HUES64 (cell line): ENCODE data around the gene HSD3B7.
"Not testable (repeated sequence)": the region's sequence is repeated elsewhere in the genome, so short reads cannot be mapped to it uniquely, and the experiment has no call there.

ENCODE experiments used
- H3K27ac ChIP-seq: 2 replicates; pipeline ENCODE4 v1.7.0; 2013; ENCODE audit warnings: low read depth, low read length, inconsistent platforms
- H3K27me3 ChIP-seq: 2 replicates; pipeline ENCODE4 v1.6.1; 2013; ENCODE audit warnings: mild to moderate bottlenecking, low read length; ENCODE audit not compliant: insufficient read depth
- H3K36me3 ChIP-seq: 2 replicates; pipeline ENCODE4 v1.6.1; 2013; ENCODE audit warnings: mild to moderate bottlenecking, low read length; ENCODE audit not compliant: insufficient read depth
- H3K4me1 ChIP-seq: 2 replicates; pipeline ENCODE4 v1.6.1; 2013; ENCODE audit warnings: mild to moderate bottlenecking, low read length, moderate library complexity; ENCODE audit not compliant: insufficient read depth
- H3K4me3 ChIP-seq: 2 replicates; pipeline ENCODE4 v1.5.1; 2013; ENCODE audit warnings: mild to moderate bottlenecking, low read length, moderate library complexity
- H3K9ac ChIP-seq: 2 replicates; pipeline ENCODE4 v1.6.1; 2013; ENCODE audit warnings: mild to moderate bottlenecking, low read depth, low read length
- H3K9me3 ChIP-seq: 2 replicates; pipeline ENCODE4 v1.6.1; 2013; ENCODE audit warnings: low read depth, low read length; ENCODE audit not compliant: insufficient read depth
- WGBS: fragments of 150-250, 120-280 bp; methylation state at CpG from one replicate; pipeline ENCODE4 v1.1.7; 2013; ENCODE audit warnings: missing lambda C conversion rate; 5-methylcytosine and 5-hydroxymethylcytosine counted together

The HSD3B7 gene

DNA sequence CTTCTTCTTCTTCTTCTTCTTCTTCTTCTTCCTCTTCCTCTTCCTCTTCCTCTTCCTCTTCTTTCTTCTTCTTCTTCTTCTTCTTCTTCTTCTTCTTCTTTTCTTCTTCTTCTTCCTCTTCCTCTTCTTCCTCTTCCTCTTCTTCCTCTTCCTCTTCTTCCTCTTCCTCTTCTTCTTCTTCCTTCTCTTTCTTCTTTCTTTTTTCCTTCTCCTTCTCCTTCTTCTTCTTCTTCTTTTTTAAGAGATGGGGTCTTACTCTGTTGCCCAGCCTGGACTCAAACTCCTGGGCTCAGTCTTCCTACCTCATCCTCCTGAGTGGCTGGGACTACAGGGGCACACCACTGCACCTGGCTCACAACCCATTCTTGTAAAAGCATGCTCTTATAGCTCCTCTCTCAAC, 28.3 kb downstream of the HSD3B7 start:
- not testable (repeated sequence) for H3K36me3 ChIP-seq, H3K4me3 ChIP-seq, H3K9ac ChIP-seq, H3K27ac ChIP-seq, H3K4me1 ChIP-seq, H3K9me3 ChIP-seq
- peaks cover 14% of the 10 kb centered on the region for H3K27me3 ChIP-seq

DNA sequence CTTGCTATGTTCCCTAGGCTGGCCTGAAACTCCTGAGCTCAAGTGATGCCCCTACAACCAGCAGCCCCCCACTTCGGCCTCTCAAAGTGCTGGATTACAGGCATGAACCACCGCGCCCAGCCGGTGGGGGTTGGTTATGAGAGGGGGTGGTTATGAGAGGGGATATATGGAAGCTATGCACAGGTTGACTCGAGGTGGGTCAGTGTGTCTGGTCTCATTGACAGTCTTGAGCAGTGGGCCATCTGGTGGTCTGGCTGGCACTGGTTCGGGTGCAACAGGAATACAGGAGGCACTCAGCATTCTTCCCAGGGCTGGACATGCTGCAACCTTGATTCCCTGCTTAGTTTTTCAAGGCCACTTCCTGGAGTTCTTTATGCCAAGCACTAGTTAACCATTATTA, 31.0 kb downstream of the HSD3B7 start:
- H3K27me3 ChIP-seq, result peaks cover 13% of the 10 kb centered on the region
- H3K27ac ChIP-seq, result no peak overlapping the region
- no peak overlapping the region for H3K4me3 ChIP-seq
- H3K36me3 ChIP-seq, result no peaks in the 10 kb centered on the region
- no peaks in the 10 kb centered on the region for H3K9me3 ChIP-seq
- H3K4me1 ChIP-seq, result no peaks in the 10 kb centered on the region
- WGBS, result 80% methylated on average over 6 of the region's 6 CpGs
- no peak overlapping the region for H3K9ac ChIP-seq

DNA sequence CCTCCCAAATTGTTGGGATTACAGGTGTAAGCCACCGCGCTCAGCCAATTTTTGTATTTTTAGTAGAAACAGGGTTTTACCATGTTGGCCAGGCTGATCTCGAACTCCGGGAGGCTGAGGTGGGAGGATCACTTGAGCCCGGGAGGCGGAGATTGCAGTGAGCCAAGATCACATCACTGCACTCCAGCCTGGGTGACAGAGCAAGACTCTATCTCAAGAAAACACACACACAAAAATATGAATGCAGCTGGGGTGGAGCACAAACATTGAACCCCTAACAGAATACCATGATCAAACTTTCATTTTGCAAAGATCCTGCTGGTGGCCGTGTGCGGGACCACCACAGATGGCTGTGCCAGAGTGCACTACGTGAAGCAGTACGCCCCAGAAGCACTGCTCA, 32.7 kb downstream of the HSD3B7 start:
- H3K4me1 ChIP-seq, H3K4me3 ChIP-seq, H3K27me3 ChIP-seq, H3K27ac ChIP-seq, H3K9ac ChIP-seq, H3K36me3 ChIP-seq, H3K9me3 ChIP-seq: not testable (repeated sequence)
- 93% methylated on average over 9 of the region's 10 CpGs for WGBS

DNA sequence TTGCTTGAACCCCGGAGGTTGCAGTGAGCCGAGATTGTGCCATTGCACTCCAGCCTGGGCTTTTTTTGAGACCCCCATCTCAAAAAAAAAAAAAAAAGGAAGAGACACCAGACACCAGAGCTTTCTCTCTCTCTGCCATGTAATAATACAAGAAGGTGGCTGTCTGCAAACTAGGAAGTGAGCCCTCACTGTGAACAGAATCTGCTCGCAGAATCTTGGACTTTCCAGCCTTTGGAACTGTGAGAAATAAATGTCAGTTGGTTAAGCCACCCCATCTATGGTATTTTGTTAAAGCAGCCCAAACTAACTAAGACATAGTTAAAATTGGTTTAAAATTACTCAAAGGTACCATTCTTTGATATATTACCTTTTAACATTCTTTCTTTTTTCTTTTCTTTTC, 35.5 kb downstream of the HSD3B7 start:
- H3K36me3 ChIP-seq, result no peaks in the 10 kb centered on the region
- 94% methylated on average over 3 of the region's 3 CpGs for WGBS
- H3K9ac ChIP-seq, result no peak overlapping the region
- no peaks in the 10 kb centered on the region for H3K4me1 ChIP-seq
- H3K4me3 ChIP-seq, result no peak overlapping the region
- no peaks in the 10 kb centered on the region for H3K9me3 ChIP-seq
- no peaks in the 10 kb centered on the region for H3K27me3 ChIP-seq
- H3K27ac ChIP-seq, result no peak overlapping the region

DNA sequence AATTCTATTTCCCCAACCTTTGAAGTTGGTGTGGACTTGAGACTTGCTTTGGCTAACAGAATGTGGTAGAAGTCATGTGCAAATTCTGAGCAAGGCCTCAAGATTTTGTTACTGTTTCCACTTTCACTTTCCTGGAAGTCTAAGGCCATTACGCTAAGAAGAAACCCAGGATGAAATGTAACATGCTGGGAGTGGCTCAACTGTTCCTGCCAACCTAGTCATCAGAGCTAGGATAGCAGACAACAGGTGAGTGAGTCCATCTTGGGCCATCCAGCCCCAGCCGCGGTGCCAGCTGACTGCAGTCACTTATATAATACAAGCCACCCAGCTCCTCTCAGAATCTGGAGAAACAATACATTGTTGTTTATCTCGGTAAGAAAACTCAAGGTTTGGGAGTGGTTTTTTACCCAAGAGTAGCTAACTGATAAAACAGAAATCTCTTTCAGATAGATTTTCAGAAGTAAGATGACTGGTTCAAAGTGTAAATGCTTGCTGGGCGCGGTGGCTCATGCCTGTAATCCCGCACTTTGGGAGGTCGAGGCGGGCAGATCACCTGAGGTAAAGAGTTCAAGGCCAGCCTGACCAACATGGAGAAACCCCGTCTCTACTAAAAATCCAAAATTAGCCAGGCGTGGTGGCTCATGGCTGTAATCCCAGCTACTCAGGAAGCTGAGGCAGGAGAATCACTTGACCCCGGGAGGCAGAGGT, 37.7 kb downstream of the HSD3B7 start:
- Histone ChIP-seq H3K9me3 (no peaks in the 10 kb centered on the region), H3K4me1 (no peaks in the 10 kb centered on the region), H3K9ac (no peak overlapping the region), H3K36me3 (no peaks in the 10 kb centered on the region), H3K4me3 (no peak overlapping the region), H3K27me3 (no peaks in the 10 kb centered on the region), H3K27ac (no peak overlapping the region)
- WGBS, result 88% methylated on average over 12 of the region's 12 CpGs

DNA sequence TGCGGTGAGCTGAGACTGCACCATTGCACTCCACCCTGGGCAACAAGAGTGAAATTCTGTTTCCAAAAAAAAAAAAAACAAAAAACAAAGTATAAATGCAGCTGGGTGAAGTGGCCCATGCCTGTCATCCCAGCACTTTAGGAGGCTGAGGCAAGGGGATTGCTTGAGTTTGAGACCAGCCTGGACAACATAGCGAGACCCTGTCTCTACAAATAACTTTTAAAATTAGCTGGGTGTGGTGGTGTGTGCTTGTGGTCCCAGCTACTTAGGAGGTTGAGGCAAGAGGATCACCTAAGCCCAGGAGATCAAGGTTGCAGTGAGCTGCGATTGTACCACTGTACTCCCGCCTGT, 38.2 kb downstream of the HSD3B7 start:
- Histone ChIP-seq H3K4me1 (no peaks in the 10 kb centered on the region), H3K9me3 (no peaks in the 10 kb centered on the region), H3K36me3 (no peaks in the 10 kb centered on the region), H3K27ac (no peak overlapping the region), H3K27me3 (no peaks in the 10 kb centered on the region), H3K4me3 (no peak overlapping the region), H3K9ac (no peak overlapping the region)
- WGBS, result 93% methylated on average over 2 of the region's 4 CpGs

DNA sequence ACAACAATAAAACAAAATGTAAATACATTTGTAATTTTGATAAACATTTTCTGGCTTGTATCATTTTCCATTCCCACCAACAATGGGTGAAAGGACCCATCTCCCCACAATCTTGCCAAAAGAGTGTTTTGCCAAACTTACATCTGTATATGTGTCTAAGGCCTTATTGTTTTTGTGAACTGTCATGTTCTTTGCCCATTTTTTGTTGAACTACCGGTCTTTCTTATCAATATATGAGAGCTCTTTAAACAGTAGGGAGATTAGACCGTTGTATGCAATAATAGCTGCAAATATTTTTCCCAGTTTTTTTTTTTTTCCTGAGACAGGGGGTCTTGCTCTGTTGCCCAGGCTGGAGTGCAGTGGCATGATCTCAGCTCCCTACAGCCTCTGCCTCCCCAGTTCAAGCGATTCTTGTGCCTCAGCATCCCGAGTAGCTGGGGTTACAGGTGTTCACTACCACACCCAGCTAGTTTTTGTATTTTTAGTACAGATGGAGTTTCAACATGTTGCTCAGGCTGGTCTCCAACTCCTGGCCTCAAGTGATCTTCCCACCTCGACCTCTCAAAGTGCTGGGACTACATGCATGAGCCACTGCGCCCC, 38.7 kb downstream of the HSD3B7 start:
- WGBS, result 81% methylated on average over 5 of the region's 6 CpGs
- Histone ChIP-seq H3K27ac (no peak overlapping the region), H3K27me3 (no peaks in the 10 kb centered on the region), H3K9me3 (no peaks in the 10 kb centered on the region), H3K4me1 (no peaks in the 10 kb centered on the region), H3K9ac (no peak overlapping the region), H3K36me3 (no peaks in the 10 kb centered on the region), H3K4me3 (no peak overlapping the region)

DNA sequence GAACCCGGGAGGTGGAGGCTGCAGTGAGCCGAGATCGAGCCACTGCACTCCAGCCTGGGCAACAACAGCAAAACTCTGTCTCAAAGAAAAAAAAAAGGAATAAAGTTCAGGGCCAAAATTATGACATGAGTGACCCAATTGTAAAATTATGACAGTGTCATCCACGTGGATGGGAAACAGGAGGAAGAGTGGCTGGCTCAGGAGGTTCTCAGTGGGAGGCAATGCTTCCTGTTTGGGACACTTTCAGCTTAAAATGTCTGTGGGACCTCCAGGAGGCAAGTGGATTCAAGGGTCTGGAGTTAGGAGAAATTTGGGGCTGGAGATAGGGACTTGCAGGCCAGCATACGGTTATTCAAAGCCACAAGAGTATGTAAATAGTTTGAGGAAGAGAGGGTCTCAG, 40.3 kb downstream of the HSD3B7 start:
- H3K9ac ChIP-seq, result no peak overlapping the region
- no peak overlapping the region for H3K27ac ChIP-seq
- H3K4me3 ChIP-seq, result no peak overlapping the region
- H3K9me3 ChIP-seq, result no peaks in the 10 kb centered on the region
- H3K27me3 ChIP-seq, result no peaks in the 10 kb centered on the region
- WGBS, result 87% methylated on average over 5 of the region's 5 CpGs
- H3K36me3 ChIP-seq, result no peaks in the 10 kb centered on the region
- H3K4me1 ChIP-seq, result no peaks in the 10 kb centered on the region

DNA sequence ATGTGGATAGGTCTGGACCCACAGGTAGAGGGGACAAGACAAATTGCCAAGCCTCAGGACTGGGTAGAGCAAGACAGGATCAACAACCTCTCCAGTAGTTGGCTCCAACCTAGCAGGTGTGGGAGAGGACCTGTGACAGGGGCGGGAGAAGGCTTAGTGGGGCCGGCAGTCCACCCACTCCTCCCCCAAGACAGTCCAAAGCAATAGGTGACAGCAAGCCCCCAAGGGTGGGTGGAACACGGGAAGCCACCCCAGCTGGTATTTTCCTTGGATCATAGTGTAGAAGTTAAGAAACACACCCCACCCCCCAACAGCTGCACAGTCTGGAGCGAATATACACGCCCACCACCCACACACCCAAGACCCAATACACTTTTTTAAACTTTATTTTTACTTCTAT, 44.3 kb downstream of the HSD3B7 start:
- H3K9ac ChIP-seq, result no peak overlapping the region
- H3K36me3 ChIP-seq, result no peaks in the 10 kb centered on the region
- no peak overlapping the region for H3K4me3 ChIP-seq
- H3K27me3 ChIP-seq, result no peaks in the 10 kb centered on the region
- 78% methylated on average over 2 of the region's 5 CpGs for WGBS
- H3K4me1 ChIP-seq, result no peaks in the 10 kb centered on the region
- H3K9me3 ChIP-seq, result no peaks in the 10 kb centered on the region
- H3K27ac ChIP-seq, result no peak overlapping the region

DNA sequence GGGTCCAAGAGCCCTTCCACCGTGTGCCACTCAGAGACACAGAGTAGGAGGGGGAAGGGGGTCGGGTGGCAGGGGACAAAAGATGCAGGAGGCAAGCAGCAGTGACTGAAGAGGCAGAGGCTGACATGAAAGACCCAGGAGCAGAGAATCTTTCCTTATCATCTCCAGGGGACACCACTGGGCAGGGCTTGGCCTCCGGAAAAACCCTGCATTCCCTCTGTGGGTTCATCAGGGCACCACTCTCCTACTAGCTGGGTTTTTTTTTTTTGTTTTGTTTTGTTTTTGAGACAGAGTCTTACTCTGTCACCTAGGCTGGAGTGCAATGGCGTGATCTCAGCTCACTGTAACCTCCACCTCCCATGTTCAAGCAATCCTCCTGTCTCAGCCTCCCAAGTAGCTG, 46.3 kb downstream of the HSD3B7 start:
- Histone ChIP-seq H3K9me3 (no peaks in the 10 kb centered on the region), H3K4me1 (no peaks in the 10 kb centered on the region), H3K27ac (no peak overlapping the region), H3K27me3 (no peaks in the 10 kb centered on the region), H3K9ac (no peak overlapping the region), H3K4me3 (no peak overlapping the region), H3K36me3 (no peaks in the 10 kb centered on the region)
- 82% methylated on average over 4 of the region's 4 CpGs for WGBS

DNA sequence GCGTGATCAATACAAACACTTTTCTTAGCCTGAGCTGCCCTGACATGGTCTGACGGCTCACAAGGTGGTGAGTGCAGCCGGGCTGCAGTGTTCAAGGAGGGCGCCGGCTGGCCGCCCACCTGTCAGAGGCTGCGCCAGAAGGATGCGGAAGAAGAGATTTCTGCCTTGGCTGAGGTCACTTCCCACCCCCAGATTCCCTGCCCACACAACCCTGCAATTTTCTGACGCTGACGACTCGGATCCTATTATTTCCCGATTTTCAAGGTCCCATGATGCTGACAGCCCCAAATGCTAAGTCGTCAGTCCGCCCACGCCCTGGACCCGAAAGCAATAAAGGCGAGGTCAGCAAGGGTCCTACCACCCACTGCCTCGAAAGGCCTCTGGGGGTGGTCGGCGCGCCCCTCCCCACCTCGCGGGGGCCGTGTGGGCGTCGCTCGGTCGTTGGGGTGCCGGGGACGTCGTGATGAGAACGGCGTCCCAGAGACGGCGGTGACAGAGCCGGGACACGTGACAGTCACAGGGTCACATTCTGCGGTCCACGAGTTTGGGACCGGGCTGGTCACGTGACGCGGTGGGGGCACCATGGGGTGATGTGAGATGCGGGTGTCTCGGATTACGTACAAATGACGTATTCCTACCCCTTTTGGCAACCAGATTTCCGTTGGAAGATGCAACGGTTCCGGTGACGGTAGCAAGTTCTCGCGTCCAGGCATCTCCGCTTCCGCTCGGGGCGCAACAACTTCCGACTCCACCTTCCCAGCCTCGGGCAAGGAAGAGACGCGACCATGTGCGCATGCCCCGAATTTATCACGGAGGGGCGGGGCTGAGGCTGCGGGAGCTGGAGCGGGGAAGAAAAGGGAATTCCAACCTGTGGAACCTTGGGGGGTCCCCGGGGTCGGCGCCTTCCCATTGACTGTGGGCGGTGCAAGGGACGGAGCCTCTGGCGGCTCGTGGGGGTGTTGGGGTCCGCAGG, 48.0 kb downstream of the HSD3B7 start, which contains the start of gene STX4:
TSS of gene STX4 (plus strand) at position 823 of the 973 bp plus-strand sequence. CDS start 248 bp downstream, outside the sequence.
- 2% methylated on average over 75 of the region's 75 CpGs for WGBS
- H3K4me1 ChIP-seq, result no peaks in the 10 kb centered on the region
- H3K27ac ChIP-seq, result peak within 1 kb of the TSS; percentile 24; the same call in 1 of the 2 replicates
- H3K9ac ChIP-seq, result peak within 1 kb of the TSS; percentile 37
- H3K27me3 ChIP-seq, result no peaks in the 10 kb centered on the region
- H3K9me3 ChIP-seq, result no peaks in the 10 kb centered on the region
- H3K4me3 ChIP-seq, result peak within 1 kb of the TSS; percentile 95
- H3K36me3 ChIP-seq, result no peaks in the 10 kb centered on the region
